Neural cell (in vitro differentiated cells): ENCODE measurements around the gene ITGA2B.

Experiments
- EP300 ChIP-seq: fragments of 450-650 bp; conservative IDR thresholded peaks from 2 replicates; pipeline ENCODE4 v1.6.1; 2014; ENCODE audit warnings: antibody characterized with exemption, mild to moderate bottlenecking, moderate library complexity; ENCODE audit not compliant: poor library complexity, severe bottlenecking
- EZH2 ChIP-seq: fragments of 200-600, 300-800 bp; shearing (Covaris generic), sonication (generic); IDR thresholded peaks from 2 replicates; pipeline ENCODE4 v1.6.1; 2014; ENCODE audit warnings: antibody characterized with exemption, low read length, borderline replicate concordance, mild to moderate bottlenecking; ENCODE audit not compliant: insufficient read depth, poor library complexity, severe bottlenecking
- MXI1 ChIP-seq: fragments of 450-650 bp; conservative IDR thresholded peaks from 2 replicates; pipeline ENCODE4 v1.6.1; 2014; ENCODE audit warnings: antibody characterized with exemption, mild to moderate bottlenecking; ENCODE audit not compliant: poor library complexity, severe bottlenecking
- POLR2AphosphoS5 ChIP-seq: IDR thresholded peaks from 2 replicates; pipeline ENCODE4 v1.6.1; 2012
- SMC3 ChIP-seq: fragments of 450-650 bp; conservative IDR thresholded peaks from 2 replicates; pipeline ENCODE4 v1.6.1; 2014; ENCODE audit warnings: antibody characterized with exemption, mild to moderate bottlenecking, moderate library complexity; ENCODE audit not compliant: poor library complexity
- TF ChIP-seq, protein P1 (sequence below): fragments of 450-650 bp; IDR thresholded peaks from 2 replicates; pipeline ENCODE4 v1.5.1; 2014; ENCODE audit warnings: antibody characterized with exemption, mild to moderate bottlenecking, moderate library complexity; ENCODE audit not compliant: poor library complexity, severe bottlenecking
- TF ChIP-seq, protein P2 (sequence below): IDR thresholded peaks from 2 replicates; pipeline ENCODE4 v1.6.1; 2012; ENCODE audit warnings: borderline replicate concordance

DNA sequence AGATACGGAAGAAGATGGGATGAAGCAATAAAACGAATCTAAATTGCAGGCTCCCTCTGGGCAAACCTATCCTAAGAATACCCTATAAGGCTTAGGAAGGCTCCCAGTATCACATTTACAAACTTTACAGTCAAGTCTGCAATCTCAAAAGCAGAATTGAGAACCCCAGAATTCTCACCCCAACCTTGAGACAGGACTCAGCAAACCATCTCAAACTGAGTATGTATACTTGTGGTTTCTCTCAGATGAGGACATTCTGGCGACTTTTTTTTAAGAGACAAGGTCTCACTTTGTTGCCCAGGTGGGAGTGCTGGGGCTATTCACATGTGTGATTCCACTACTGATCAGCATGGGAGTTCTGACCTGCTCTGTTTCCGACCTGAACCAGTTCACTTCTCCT, 19.3 kb upstream of the ITGA2B start:
- TF ChIP-seq, protein P1, sequence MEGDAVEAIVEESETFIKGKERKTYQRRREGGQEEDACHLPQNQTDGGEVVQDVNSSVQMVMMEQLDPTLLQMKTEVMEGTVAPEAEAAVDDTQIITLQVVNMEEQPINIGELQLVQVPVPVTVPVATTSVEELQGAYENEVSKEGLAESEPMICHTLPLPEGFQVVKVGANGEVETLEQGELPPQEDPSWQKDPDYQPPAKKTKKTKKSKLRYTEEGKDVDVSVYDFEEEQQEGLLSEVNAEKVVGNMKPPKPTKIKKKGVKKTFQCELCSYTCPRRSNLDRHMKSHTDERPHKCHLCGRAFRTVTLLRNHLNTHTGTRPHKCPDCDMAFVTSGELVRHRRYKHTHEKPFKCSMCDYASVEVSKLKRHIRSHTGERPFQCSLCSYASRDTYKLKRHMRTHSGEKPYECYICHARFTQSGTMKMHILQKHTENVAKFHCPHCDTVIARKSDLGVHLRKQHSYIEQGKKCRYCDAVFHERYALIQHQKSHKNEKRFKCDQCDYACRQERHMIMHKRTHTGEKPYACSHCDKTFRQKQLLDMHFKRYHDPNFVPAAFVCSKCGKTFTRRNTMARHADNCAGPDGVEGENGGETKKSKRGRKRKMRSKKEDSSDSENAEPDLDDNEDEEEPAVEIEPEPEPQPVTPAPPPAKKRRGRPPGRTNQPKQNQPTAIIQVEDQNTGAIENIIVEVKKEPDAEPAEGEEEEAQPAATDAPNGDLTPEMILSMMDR: no peak
- no peak for TF ChIP-seq POLR2AphosphoS5
- TF ChIP-seq, protein P2, sequence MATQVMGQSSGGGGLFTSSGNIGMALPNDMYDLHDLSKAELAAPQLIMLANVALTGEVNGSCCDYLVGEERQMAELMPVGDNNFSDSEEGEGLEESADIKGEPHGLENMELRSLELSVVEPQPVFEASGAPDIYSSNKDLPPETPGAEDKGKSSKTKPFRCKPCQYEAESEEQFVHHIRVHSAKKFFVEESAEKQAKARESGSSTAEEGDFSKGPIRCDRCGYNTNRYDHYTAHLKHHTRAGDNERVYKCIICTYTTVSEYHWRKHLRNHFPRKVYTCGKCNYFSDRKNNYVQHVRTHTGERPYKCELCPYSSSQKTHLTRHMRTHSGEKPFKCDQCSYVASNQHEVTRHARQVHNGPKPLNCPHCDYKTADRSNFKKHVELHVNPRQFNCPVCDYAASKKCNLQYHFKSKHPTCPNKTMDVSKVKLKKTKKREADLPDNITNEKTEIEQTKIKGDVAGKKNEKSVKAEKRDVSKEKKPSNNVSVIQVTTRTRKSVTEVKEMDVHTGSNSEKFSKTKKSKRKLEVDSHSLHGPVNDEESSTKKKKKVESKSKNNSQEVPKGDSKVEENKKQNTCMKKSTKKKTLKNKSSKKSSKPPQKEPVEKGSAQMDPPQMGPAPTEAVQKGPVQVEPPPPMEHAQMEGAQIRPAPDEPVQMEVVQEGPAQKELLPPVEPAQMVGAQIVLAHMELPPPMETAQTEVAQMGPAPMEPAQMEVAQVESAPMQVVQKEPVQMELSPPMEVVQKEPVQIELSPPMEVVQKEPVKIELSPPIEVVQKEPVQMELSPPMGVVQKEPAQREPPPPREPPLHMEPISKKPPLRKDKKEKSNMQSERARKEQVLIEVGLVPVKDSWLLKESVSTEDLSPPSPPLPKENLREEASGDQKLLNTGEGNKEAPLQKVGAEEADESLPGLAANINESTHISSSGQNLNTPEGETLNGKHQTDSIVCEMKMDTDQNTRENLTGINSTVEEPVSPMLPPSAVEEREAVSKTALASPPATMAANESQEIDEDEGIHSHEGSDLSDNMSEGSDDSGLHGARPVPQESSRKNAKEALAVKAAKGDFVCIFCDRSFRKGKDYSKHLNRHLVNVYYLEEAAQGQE: no peak
- no peak for TF ChIP-seq EZH2
- no peak for TF ChIP-seq EP300
- TF ChIP-seq MXI1: no peak
- TF ChIP-seq SMC3: no peak
